Endothelial cell of umbilical vein (primary cell): Measurements from ENCODE around the gene ZIC4. TPM values are rescaled to one million over a fixed set of nuclear protein-coding genes. Genes with fewer than 3 reads are reported as not detected.

Source experiments
- BruUV-seq: library from RNA; stranded (reverse); fragments of 400-500 nt; replicated peaks from 2 replicates; lab custom pipeline; 2021; lab: Mats Ljungman, UMichigan
- CTCF ChIA-PET: fragments of 300-600, 350-600 bp; sonication (Branson Sonifier 250); formaldehyde crosslinking; loops from one replicate; lab custom pipeline; 2021; ENCODE audit warnings: antibody characterized with exemption, inconsistent platforms; lab: Charles Lee
- POLR2A ChIA-PET: fragments of 300-600, 350-600 bp; sonication (Branson Sonifier 250); formaldehyde crosslinking; loops from one replicate; lab custom pipeline; 2021; ENCODE audit warnings: antibody characterized with exemption, inconsistent platforms; lab: Charles Lee
- DNase-seq: peaks from one replicate; pipeline ENCODE4 v3.0.0-alpha.2; 2011; ENCODE audit warnings: low read depth, low spot score
- FAIRE-seq: peaks from 2 replicates; lab custom pipeline; 2011; peaks lifted over from hg19 to GRCh38; lab: Jason Lieb, UNC
- H2AFZ ChIP-seq: 2 replicates; pipeline ENCODE4 v1.6.0; 2012; ENCODE audit warnings: low read depth, low read length, control low read depth, inconsistent platforms
- H3K27ac ChIP-seq: 2 replicates; pipeline ENCODE4 v1.5.1; 2011; ENCODE audit warnings: low read depth, mild to moderate bottlenecking, control low read depth, low read length, moderate library complexity; ENCODE audit not compliant: insufficient read depth
- H3K27me3 ChIP-seq, 2 experiments: 2 replicates each; pipeline versions ENCODE4 v1.6.0 to v1.6.1; 2011; ENCODE audit warnings: low read length in 2 of 2, mixed read lengths in 1 of 2; ENCODE audit not compliant: control insufficient read depth in 2 of 2, insufficient read depth in 2 of 2
- H3K36me3 ChIP-seq, 2 experiments: 2 replicates in 1 of 2; 3 replicates in 1 of 2; pipeline ENCODE4 v1.5.1; 2011; ENCODE audit warnings: low read length in 2 of 2, mild to moderate bottlenecking in 1 of 2, moderate library complexity in 1 of 2; ENCODE audit not compliant: control insufficient read depth in 2 of 2, insufficient read depth in 2 of 2; ENCODE audit errors: extremely low read depth in 1 of 2
- H3K4me1 ChIP-seq: 3 replicates; pipeline ENCODE4 v1.5.1; 2011; ENCODE audit warnings: mild to moderate bottlenecking, low read length; ENCODE audit not compliant: control insufficient read depth, insufficient read depth; ENCODE audit errors: extremely low read depth
- H3K4me2 ChIP-seq: 2 replicates; pipeline ENCODE4 v1.6.1; 2011; ENCODE audit warnings: low read length, control low read depth, mixed read lengths; ENCODE audit not compliant: insufficient read depth
- H3K4me3 ChIP-seq, 3 experiments: fragments of 200-600 bp in 1 of 3; sonication (generic), shearing (Covaris generic) in 1 of 3; replicated peaks in 1 of 3; 2 replicates each; pipeline ENCODE4 v1.5.1; 2011 to 2016; ENCODE audit warnings: control low read depth in 3 of 3, low read length in 3 of 3, mild to moderate bottlenecking in 2 of 3, inconsistent platforms in 1 of 3, low read depth in 1 of 3, moderate library complexity in 1 of 3; ENCODE audit not compliant: insufficient read depth in 1 of 3
- H3K79me2 ChIP-seq: 2 replicates; pipeline ENCODE4 v1.6.0; 2012; ENCODE audit warnings: low read length, inconsistent platforms; ENCODE audit not compliant: control insufficient read depth, insufficient read depth
- H3K9ac ChIP-seq: replicated peaks from 2 replicates; pipeline ENCODE3; 2011; ENCODE audit warnings: low read length, control low read depth; ENCODE audit not compliant: insufficient read depth; ENCODE audit errors: extremely low read depth
- H3K9me1 ChIP-seq: replicated peaks from 3 replicates; pipeline ENCODE4 v1.6.0; 2011; ENCODE audit warnings: mild to moderate bottlenecking, low read length; ENCODE audit not compliant: control insufficient read depth, insufficient read depth; ENCODE audit errors: extremely low read depth
- H3K9me3 ChIP-seq: replicated peaks from 2 replicates; pipeline ENCODE4 v1.5.1; 2012; ENCODE audit warnings: low read length, inconsistent platforms; ENCODE audit not compliant: control insufficient read depth, insufficient read depth
- H4K20me1 ChIP-seq: replicated peaks from 2 replicates; pipeline ENCODE3; 2011; ENCODE audit warnings: mild to moderate bottlenecking, low read length; ENCODE audit not compliant: control insufficient read depth, insufficient read depth; ENCODE audit errors: extremely low read depth
- EZH2 ChIP-seq: IDR thresholded peaks from 2 replicates; pipeline ENCODE4 v1.6.1; 2012; ENCODE audit warnings: borderline replicate concordance, low read depth, mild to moderate bottlenecking, moderate library complexity, low read length, inconsistent platforms; ENCODE audit not compliant: severe bottlenecking
- JUN ChIP-seq: IDR thresholded peaks from 2 replicates; pipeline ENCODE4 v1.6.1; 2011; ENCODE audit warnings: borderline replicate concordance, low read depth; ENCODE audit not compliant: insufficient read length, insufficient read depth
- MAX ChIP-seq: IDR thresholded peaks from 2 replicates; pipeline ENCODE4 v1.6.1; 2011; ENCODE audit not compliant: insufficient read depth, insufficient read length
- POLR2A ChIP-seq: IDR thresholded peaks from 2 replicates; pipeline ENCODE4 v1.6.1; 2012; ENCODE audit warnings: low read depth, mild to moderate bottlenecking, control low read depth, low read length
- dilution Hi-C: fragments of 300-500 bp; cut with MboI; formaldehyde crosslinking; loops from one replicate; pipeline ENCODE4 v1.15.0; 2019; ENCODE audit warnings: low sequenced_read_pairs; ENCODE audit not compliant: extremely low pct_ligation_motif_present
- intact Hi-C: fragments of 100-400 bp; cut with micrococcal nuclease; formaldehyde crosslinking; loops from one replicate; pipeline ENCODE4 v1.10.0; 2022
- polyA plus RNA-seq, 4 experiments: library from polyadenylated mRNA; depleted of rRNA in 3 of 4; stranded (reverse) in 3 of 4; unstranded in 1 of 4; fragments of >200 nt; gene quantifications; 2 replicates each; pipeline versions ENCODE4 v1.2.1 to v1.2.3, GENCODE V29; 2011 to 2012; ENCODE audit warnings: missing spikeins in 1 of 4
- total RNA-seq: library from RNA; stranded (reverse); gene quantifications from 2 replicates; pipeline ENCODE4 v1.2.3, GENCODE V29; 2021

ZIC4 gene
- total and polyA plus RNA-seq, 2 donors (not counting 3 experiments of a cell fraction or from before 2014, with no cell fraction given), result not detected

DNA sequence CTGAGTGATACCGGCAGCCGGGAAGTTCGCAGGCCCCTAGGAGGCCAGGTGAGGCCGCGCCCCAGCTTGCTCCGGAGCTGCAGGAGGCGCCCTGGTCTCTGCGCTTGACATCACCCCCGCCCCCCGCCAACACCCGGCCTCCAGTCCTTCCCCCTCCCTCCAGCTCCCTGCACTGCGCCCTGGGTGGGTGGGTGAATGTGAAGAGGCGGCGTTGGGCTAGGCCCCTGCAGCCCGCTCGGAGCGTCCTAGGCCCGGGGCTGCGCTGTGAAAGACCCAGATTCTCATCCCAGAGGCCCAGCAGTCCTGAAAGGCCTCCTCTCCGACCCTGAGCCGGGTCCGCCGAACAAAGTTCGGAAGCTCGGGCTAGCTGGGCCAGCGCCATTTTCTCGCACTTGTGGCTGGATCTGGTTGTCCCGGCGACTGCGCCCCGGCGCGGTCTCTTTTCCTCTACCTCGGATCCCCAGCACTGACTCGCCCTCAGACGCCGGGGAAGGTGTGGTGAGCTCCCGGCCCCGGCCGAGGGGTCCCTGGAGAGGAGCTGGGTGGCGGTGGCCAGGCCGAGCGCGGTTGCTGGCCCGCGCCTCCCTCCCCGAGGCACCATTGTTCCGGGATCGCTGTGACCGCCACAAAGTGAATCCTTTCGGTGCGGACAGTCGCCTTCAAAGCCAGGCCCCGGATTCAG lies 12.9 kb downstream of the ZIC4 start:
- Histone ChIP-seq H3K4me1 (peaks cover 6% of the 10 kb centered on the region), H3K79me2 (no peaks in the 10 kb centered on the region), H2AFZ (peak overlapping the region; percentile 21), H3K36me3 (no peaks in the 10 kb centered on the region), H3K9me1 (no peaks in the 10 kb centered on the region), H3K4me2 (peak overlapping the region; percentile 42), H3K27me3 (peaks cover 92 to 97% of the 10 kb centered on the region in 2 experiments), H3K27ac (no peak overlapping the region), H3K9ac (no peak overlapping the region), H3K9me3 (no peaks in the 10 kb centered on the region), H4K20me1 (no peaks in the 10 kb centered on the region), H3K4me3 (peak overlapping the region in 1 of 3 experiments; percentile 29)
- intact Hi-C loops (loop anchor here (1.0 kb wide), 1 partner anchor 16 kb away; the partner anchor contains the start of gene ZIC1), dilution Hi-C loops (no loop called here)
- FAIRE-seq, result no peak
- no peak for DNase-seq
- ChIA-PET CTCF (interaction anchor here (0.6 to 2.0 kb wide), 5 partner anchors 9 to 684 kb away, joined by 3 to 8 read pairs (median 5); no protein-coding TSS in a partner anchor), POLR2A (no interaction called here)
- TF ChIP-seq EZH2, result peak; percentile 83
- TF ChIP-seq JUN, result no peak
- no TSS peak for BruUV-seq

- FAIRE-seq, result no peak
- Histone ChIP-seq H4K20me1 (no peaks in the 10 kb centered on the region), H3K9ac (no peak overlapping the region), H2AFZ (no peak overlapping the region), H3K27ac (no peak overlapping the region), H3K4me3 (no peak overlapping the region), H3K36me3 (no peaks in the 10 kb centered on the region), H3K9me3 (no peaks in the 10 kb centered on the region), H3K4me2 (peak overlapping the region; percentile 52), H3K27me3 (peaks cover 91 to 97% of the 10 kb centered on the region in 2 experiments), H3K9me1 (no peaks in the 10 kb centered on the region), H3K4me1 (peaks cover 6% of the 10 kb centered on the region), H3K79me2 (no peaks in the 10 kb centered on the region)
- POLR2A ChIA-PET, result no interaction called here
- TF ChIP-seq MAX, result no peak
- TF ChIP-seq EZH2, result peak; percentile 63
- TF ChIP-seq POLR2A, result no peak
- no peak for DNase-seq
- intact Hi-C loops, result no loop called here
- dilution Hi-C loops, result no loop called here
- no TSS peak for BruUV-seq
- CTCF ChIA-PET, result interaction anchor here (1.1 to 2.4 kb wide), 8 partner anchors 9 to 685 kb away, joined by 3 to 10 read pairs (median 6); no protein-coding TSS in a partner anchor
Observed at GRCh38 chr3:147392625-147392946, 13.8 kb downstream of the ZIC4 start.
